SK-N-SH (cell line): ENCODE results near the gene SYT13.

ENCODE experiments used
- EP300 ChIP-seq, 2 experiments: IDR thresholded peaks; 2 replicates each; pipeline versions ENCODE4 v1.4.0 to v1.6.1; 2012; ENCODE audit warnings: borderline replicate concordance in 1 of 2, low read depth in 1 of 2, low read length in 1 of 2
- EZH2phosphoT487 ChIP-seq: fragments of 200-600 bp; sonication (generic); IDR thresholded peaks from 2 replicates; pipeline ENCODE4 v1.6.1; 2017; ENCODE audit warnings: low read depth, mixed run types, mild to moderate bottlenecking, antibody characterized with exemption, moderate library complexity, borderline replicate concordance
- FOXJ3 ChIP-seq: sonication (generic); formaldehyde crosslinking; IDR thresholded peaks from 2 replicates; pipeline ENCODE4 v1.5.1; 2020; ENCODE audit warnings: mild to moderate bottlenecking, missing genetic modification reagents
- IRF3 ChIP-seq: fragments of 150-350 bp; IDR thresholded peaks from 2 replicates; pipeline ENCODE4 v1.6.1; 2016; ENCODE audit warnings: mild to moderate bottlenecking, low read depth, low read length
- POLR2AphosphoS5 ChIP-seq: IDR thresholded peaks from 2 replicates; pipeline ENCODE4 v1.6.1; 2012; ENCODE audit warnings: low read depth, low read length
- RCOR1 ChIP-seq: fragments of 150-350 bp; IDR thresholded peaks from 2 replicates; pipeline ENCODE4 v1.6.1; 2017; ENCODE audit warnings: antibody characterized with exemption, low read length
- SIN3A ChIP-seq: IDR thresholded peaks from 2 replicates; pipeline ENCODE4 v1.6.1; 2012; ENCODE audit warnings: low read depth, mild to moderate bottlenecking, low read length, moderate library complexity, borderline replicate concordance
- SMC3 ChIP-seq: IDR thresholded peaks from 2 replicates; pipeline ENCODE4 v1.6.1; 2012; ENCODE audit warnings: low read depth, low read length, improper control_type of control experiment
- ZBTB33 ChIP-seq: IDR thresholded peaks from 2 replicates; pipeline ENCODE4 v1.4.0; 2012; ENCODE audit warnings: low read depth, borderline replicate concordance
- TF ChIP-seq, protein P1 (sequence below): fragments of 200-600 bp; sonication (generic); IDR thresholded peaks from 2 replicates; pipeline ENCODE4 v1.6.1; 2017; ENCODE audit warnings: antibody characterized with exemption, mild to moderate bottlenecking, moderate library complexity
- TF ChIP-seq, protein P2 (sequence below): IDR thresholded peaks from 2 replicates; pipeline ENCODE4 v1.6.1; 2012; ENCODE audit warnings: mild to moderate bottlenecking, low read depth, low read length, moderate library complexity

DNA sequence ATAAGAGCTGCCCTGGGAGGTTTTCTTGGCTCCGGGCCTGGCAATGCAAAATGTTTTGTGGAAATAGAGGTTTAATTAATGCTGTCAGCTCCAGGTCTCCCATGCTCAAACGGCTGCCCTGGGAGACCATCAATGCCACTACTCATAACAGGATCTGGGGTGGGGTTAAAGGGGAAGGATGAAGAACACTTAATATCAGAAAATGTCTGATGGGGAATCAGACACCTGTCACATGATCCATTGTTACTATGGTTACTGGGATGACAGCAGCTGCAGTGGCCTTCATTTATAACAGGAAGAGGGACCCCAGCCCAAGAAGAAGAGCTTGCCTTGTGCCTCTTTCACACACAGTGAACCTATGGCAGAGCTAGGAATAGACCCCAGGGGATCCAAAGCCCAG, 2.2 kb upstream of the SYT13 start:
- TF ChIP-seq EP300 (IDR thresholded peaks at IDR 0.05; ENCODE audit: borderline replicate concordance in 1 of 2, low read depth in 1 of 2, low read length in 1 of 2) (no peak), ZBTB33 (no peak), POLR2AphosphoS5 (no peak), FOXJ3 (no peak), EZH2phosphoT487 (no peak), IRF3 (no peak), RCOR1 (no peak), SIN3A (no peak), SMC3 (no peak)
- TF ChIP-seq, protein P1, sequence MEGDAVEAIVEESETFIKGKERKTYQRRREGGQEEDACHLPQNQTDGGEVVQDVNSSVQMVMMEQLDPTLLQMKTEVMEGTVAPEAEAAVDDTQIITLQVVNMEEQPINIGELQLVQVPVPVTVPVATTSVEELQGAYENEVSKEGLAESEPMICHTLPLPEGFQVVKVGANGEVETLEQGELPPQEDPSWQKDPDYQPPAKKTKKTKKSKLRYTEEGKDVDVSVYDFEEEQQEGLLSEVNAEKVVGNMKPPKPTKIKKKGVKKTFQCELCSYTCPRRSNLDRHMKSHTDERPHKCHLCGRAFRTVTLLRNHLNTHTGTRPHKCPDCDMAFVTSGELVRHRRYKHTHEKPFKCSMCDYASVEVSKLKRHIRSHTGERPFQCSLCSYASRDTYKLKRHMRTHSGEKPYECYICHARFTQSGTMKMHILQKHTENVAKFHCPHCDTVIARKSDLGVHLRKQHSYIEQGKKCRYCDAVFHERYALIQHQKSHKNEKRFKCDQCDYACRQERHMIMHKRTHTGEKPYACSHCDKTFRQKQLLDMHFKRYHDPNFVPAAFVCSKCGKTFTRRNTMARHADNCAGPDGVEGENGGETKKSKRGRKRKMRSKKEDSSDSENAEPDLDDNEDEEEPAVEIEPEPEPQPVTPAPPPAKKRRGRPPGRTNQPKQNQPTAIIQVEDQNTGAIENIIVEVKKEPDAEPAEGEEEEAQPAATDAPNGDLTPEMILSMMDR: no peak
- TF ChIP-seq, protein P2, sequence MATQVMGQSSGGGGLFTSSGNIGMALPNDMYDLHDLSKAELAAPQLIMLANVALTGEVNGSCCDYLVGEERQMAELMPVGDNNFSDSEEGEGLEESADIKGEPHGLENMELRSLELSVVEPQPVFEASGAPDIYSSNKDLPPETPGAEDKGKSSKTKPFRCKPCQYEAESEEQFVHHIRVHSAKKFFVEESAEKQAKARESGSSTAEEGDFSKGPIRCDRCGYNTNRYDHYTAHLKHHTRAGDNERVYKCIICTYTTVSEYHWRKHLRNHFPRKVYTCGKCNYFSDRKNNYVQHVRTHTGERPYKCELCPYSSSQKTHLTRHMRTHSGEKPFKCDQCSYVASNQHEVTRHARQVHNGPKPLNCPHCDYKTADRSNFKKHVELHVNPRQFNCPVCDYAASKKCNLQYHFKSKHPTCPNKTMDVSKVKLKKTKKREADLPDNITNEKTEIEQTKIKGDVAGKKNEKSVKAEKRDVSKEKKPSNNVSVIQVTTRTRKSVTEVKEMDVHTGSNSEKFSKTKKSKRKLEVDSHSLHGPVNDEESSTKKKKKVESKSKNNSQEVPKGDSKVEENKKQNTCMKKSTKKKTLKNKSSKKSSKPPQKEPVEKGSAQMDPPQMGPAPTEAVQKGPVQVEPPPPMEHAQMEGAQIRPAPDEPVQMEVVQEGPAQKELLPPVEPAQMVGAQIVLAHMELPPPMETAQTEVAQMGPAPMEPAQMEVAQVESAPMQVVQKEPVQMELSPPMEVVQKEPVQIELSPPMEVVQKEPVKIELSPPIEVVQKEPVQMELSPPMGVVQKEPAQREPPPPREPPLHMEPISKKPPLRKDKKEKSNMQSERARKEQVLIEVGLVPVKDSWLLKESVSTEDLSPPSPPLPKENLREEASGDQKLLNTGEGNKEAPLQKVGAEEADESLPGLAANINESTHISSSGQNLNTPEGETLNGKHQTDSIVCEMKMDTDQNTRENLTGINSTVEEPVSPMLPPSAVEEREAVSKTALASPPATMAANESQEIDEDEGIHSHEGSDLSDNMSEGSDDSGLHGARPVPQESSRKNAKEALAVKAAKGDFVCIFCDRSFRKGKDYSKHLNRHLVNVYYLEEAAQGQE: no peak
